GM18517 (cell line): ENCODE measurements around the gene MEP1B.
"Not testable (repeated sequence)": the region's sequence is repeated elsewhere in the genome, so short reads cannot be mapped to it uniquely, and the experiment has no call there.

Experiments used
- ATAC-seq: cut with Tn5 transposase; IDR thresholded peaks from one replicate; pipeline ENCODE4 v1.9.1; 2021; ENCODE audit warnings: mild to moderate bottlenecking, moderate library complexity; ENCODE audit not compliant: unreplicated experiment

Gene MEP1B

DNA sequence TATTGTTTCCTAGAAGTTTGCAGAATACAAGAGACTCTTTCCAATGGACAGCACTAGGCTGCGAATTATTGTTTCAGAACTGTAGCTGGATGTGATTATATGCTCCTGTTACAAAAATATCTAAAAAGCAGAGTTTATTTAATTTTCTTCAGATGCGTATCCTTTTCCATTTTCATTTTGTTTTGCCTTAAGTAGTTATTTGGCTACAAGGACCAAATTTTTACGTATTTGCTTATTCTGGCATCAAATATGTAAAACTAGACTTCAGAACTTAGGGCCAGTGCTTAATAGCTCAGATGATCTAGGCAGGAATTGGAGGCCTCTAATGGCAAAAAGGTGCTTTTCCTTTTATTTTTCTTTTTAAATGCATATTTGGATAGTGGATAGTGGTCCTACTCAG is 18.7 kb downstream of the MEP1B start:
- ATAC-seq: no peak

- ATAC-seq: no peak
These were observed 20.0 kb downstream of the MEP1B start for GRCh38 chr18:32209685-32210445.

DNA sequence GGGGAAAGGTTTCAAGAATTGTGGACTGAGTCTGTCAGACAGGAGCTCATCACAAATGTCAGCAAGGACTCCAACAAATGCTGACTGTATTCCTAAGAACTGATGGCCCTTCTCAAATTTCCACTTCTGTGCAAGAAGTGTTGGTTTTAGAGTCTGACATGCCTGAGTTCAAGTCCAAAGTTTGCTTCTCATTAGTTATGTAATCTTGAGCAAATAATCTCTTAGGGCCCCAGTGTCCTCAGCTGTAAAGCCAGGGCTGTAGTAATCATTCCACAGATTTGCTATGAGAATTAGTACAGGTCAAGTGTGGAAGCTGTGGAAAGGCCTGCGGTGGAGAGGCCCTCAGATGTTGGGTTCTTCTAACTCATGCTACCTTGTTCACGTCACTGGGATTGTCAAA is 23.9 kb downstream of the MEP1B start:
- no peak for ATAC-seq

- no peak for ATAC-seq
These were observed 26.6 kb downstream of the MEP1B start for GRCh38 chr18:32216390-32216789.

DNA sequence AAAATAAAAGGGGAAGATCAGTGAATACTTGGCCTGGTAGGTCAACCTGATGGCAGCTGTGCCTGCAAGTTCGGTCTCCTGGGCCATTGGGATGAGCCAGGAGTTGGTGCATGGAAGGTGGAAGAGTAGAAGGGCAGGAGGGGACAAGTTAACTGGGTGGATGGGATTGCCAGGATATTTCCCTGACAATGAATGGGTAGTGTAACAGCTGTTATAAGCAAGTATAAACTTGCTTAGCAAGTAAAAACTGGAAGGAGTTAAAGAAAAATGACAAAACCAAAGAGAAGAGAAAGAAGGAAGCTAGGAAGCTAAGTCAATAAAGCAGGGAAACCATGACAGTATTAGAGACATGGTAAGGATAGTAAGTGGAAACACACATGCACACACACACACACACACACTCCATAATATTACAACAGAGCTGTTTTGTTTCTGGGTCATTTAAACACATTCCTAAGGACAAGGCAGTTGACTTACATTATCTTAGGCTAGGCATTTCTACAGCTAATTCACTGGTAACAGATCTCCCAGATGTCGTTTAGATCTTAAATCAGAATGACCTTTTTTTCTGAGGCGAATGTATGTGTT is 29.7 kb downstream of the MEP1B start:
- ATAC-seq: no peak

DNA sequence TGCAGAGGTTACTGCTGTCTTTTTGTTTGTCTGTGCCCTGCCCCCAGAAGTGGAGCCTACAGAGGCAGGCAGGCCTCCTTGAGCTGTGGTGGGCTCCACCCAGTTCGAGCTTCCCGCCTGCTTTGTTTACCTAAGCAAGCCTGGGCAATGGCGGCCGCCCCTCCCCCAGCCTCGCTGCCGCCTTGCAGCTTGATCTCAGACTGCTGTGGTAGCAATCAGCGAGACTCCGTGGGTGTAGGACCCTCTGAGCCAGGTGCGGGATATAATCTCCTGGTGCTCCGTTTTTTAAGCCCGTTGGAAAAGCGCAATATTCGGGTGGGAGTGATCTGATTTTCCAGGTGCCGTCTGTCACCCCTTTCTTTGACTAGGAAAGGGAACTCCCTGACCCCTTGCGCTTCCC is 43.5 kb downstream of the MEP1B start:
- not testable (repeated sequence) for ATAC-seq

- no peak for ATAC-seq
These were observed 47.2 kb downstream of the MEP1B start for GRCh38 chr18:32237049-32237448.

GRCh38 chr18:32238635-32239268 is 48.9 kb downstream of the MEP1B start:
- ATAC-seq: no peak

DNA sequence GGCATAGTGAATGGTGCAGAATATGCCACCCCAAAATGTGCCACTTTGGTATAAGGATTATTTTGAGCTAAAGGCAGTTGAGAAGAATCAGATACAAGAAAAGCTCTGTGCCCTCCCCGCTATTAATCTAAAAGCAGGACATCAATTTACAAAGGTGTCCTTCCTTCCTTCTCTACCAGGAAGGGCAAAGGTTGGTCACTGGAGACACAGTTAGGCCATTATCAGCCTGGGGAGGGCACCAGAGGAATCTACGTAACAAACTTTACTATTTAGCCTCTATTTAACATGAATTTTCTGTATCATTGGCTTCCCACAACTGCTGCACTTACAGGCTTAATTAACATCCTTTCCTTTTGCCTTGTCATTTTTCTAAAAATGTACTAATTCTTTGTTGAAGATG is 52.6 kb downstream of the MEP1B start:
- no peak for ATAC-seq

DNA sequence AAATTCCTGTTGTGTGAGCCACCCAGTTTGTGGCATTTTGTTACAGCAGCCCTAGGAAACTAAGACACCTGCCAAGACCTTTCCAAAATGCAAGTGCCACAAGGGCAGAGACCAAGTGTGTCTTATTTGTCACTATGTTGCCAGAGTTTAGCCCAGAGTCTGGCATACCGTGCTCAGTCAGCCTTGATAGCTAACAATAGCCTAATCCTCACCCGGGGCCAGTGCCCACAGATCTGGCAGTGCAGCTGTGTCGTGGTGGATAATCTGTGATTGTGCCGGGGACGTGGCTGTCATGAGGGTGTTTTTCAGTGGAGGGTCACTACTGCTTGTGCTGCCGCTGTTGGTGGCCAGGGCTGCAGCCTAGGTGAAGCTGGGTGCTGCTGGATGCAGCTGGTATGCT is 53.5 kb downstream of the MEP1B start:
- ATAC-seq: no peak

DNA sequence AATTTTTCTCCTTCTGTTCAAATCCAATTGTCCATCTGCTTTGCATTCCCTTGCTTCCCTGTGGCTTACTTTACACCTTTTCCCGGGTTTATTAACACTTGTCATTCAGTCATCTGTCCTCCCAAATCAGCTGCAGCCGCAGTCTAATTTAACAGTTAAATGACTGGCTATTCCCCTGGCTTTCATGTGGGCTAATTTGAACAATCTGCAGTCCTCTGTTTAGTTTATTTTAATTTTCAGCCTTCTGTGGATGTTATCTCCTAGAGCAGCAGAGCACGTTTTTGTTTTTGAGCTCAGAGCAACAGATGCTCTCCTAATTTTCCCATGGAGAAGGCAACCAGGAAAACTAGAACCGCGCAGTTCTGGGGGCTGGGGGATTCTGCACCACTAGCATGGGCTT is 55.0 kb downstream of the MEP1B start:
- ATAC-seq: no peak

DNA sequence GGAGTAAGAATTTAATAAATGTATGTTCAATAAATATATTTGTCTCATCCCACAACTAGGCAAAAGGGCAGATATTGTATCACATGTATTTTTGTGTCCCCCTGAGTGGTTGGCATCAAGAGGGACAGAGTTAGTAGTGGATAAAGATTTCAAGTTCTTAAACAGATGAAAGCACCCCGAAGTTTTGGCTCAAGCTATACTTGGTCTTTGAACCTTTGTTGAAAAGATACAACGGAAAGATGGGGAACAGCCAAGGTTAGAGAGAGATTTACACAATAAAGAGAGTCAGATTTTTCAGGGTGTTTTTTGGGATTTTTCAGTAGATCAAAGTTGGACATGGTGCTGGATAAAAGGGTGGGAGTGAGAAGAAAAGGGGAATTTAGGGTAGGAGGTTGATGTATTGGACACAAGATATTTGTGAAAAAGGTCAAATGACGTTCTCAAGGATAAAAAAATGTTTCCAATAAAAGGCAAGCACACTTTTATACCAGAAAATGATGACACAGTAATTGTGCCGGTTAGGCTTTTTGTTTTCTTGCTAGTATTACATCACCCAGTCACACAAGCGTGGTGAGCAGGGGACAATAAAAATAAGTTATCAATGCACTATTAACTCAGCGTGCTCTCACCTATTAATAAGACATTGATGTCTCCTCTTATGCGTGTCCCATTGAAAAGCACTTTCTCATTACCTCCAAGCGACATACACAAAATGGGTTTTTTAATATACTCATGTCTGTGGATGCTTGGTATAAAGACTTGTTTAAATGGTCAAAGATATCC is 59.5 kb downstream of the MEP1B start:
- no peak for ATAC-seq

- no peak for ATAC-seq
These were observed 61.6 kb downstream of the MEP1B start for GRCh38 chr18:32251466-32251865.

- no peak for ATAC-seq
These were observed 62.5 kb downstream of the MEP1B start for GRCh38 chr18:32252141-32252860.

GRCh38 chr18:32255570-32255969 is 65.7 kb downstream of the MEP1B start:
- ATAC-seq: no peak

- no peak for ATAC-seq
These were observed 67.4 kb downstream of the MEP1B start for GRCh38 chr18:32257084-32257785.

GRCh38 chr18:32258148-32258547 is 68.3 kb downstream of the MEP1B start:
- ATAC-seq: no peak

GRCh38 chr18:32258558-32259204 is 68.8 kb downstream of the MEP1B start:
- no peak for ATAC-seq

DNA sequence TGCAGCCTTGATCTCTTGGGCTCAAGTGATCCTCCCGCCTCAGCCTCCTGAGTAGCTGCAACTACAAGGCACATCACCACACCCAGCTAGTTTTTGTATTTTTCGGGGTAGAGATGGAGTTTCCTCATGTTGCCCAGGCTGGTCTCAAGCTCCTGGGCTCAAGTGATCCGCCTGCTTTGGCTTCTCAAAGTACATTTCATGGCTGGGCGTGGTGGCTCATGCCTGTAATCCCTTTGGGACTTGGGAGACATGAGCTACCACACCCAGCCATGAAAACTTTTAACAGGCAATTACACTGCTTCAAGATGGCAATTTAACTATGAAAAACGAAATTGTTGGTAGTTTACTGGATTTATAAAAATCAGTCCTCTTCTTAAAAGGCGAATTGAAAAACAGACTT is 69.7 kb downstream of the MEP1B start:
- ATAC-seq: no peak

DNA sequence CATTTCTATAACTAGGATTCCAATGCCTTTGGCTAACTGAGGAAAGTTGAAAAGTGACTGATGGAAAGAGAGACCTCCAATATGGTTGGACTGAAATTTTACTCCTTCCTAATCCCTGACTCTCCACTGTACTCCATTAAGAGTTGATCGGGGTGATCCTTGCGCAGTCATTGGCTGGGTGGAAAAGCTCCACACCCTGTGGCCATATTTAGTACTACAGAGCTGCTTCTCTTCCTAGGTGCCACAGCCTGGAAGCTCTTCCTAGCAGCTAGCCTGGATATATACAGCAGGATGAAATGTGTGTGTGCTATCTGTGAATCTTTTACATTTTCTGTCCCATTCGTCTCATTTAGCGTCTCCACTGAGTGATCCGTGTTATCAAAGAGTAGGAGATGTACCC is 71.2 kb downstream of the MEP1B start:
- ATAC-seq: no peak
